Ishikawa (cell line): ENCODE results near the gene LRFN3.

ENCODE experiments used
- EGR1 ChIP-seq: IDR thresholded peaks from 2 replicates; pipeline ENCODE4 v1.6.1; 2012
- EP300 ChIP-seq: IDR thresholded peaks from 2 replicates; pipeline ENCODE4 v1.6.1; 2012; ENCODE audit warnings: borderline replicate concordance
- RAD21 ChIP-seq: IDR thresholded peaks from 2 replicates; pipeline ENCODE4 v1.6.1; 2012; ENCODE audit warnings: low read depth
- TAF1 ChIP-seq: IDR thresholded peaks from 2 replicates; pipeline ENCODE4 v1.6.1; 2012; ENCODE audit warnings: low read depth, mild to moderate bottlenecking
- TCF12 ChIP-seq: IDR thresholded peaks from 2 replicates; pipeline ENCODE4 v1.6.1; 2012; ENCODE audit warnings: low read depth
- YY1 ChIP-seq: IDR thresholded peaks from 2 replicates; pipeline ENCODE4 v1.6.1; 2012; ENCODE audit warnings: low read depth
- ZBTB7A ChIP-seq: IDR thresholded peaks from 2 replicates; pipeline ENCODE4 v1.6.1; 2012; ENCODE audit warnings: low read depth
- TF ChIP-seq, protein P1 (sequence below): IDR thresholded peaks from 2 replicates; pipeline ENCODE4 v1.6.1; 2012; ENCODE audit warnings: low read depth, mild to moderate bottlenecking
- TF ChIP-seq, protein P2 (sequence below): IDR thresholded peaks from 2 replicates; pipeline ENCODE4 v1.6.1; 2012

DNA sequence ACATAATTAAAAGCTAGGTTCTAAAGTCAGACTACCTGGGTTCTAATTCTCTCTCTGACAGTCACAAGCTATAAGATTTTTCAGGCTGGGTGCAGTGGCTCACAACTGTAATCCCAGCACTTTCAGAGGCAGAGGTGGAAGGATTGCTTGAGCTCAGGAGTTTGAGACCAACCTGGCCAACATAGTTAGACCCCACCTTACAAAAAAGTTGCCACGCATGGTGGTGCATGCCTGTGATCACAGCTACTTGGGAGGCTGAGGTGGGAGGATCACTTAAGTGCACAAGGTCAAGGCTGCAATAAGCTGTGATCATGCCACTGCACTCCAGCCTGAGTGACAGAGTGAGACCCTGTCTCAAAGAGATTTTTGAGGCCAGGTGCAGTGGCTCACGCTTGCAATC, 41.8 kb upstream of the LRFN3 start:
- TF ChIP-seq RAD21 (no peak), TCF12 (no peak), YY1 (no peak), ZBTB7A (no peak), TAF1 (no peak), EP300 (no peak), EGR1 (no peak)
- TF ChIP-seq, protein P1, sequence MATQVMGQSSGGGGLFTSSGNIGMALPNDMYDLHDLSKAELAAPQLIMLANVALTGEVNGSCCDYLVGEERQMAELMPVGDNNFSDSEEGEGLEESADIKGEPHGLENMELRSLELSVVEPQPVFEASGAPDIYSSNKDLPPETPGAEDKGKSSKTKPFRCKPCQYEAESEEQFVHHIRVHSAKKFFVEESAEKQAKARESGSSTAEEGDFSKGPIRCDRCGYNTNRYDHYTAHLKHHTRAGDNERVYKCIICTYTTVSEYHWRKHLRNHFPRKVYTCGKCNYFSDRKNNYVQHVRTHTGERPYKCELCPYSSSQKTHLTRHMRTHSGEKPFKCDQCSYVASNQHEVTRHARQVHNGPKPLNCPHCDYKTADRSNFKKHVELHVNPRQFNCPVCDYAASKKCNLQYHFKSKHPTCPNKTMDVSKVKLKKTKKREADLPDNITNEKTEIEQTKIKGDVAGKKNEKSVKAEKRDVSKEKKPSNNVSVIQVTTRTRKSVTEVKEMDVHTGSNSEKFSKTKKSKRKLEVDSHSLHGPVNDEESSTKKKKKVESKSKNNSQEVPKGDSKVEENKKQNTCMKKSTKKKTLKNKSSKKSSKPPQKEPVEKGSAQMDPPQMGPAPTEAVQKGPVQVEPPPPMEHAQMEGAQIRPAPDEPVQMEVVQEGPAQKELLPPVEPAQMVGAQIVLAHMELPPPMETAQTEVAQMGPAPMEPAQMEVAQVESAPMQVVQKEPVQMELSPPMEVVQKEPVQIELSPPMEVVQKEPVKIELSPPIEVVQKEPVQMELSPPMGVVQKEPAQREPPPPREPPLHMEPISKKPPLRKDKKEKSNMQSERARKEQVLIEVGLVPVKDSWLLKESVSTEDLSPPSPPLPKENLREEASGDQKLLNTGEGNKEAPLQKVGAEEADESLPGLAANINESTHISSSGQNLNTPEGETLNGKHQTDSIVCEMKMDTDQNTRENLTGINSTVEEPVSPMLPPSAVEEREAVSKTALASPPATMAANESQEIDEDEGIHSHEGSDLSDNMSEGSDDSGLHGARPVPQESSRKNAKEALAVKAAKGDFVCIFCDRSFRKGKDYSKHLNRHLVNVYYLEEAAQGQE: no peak
- TF ChIP-seq, protein P2, sequence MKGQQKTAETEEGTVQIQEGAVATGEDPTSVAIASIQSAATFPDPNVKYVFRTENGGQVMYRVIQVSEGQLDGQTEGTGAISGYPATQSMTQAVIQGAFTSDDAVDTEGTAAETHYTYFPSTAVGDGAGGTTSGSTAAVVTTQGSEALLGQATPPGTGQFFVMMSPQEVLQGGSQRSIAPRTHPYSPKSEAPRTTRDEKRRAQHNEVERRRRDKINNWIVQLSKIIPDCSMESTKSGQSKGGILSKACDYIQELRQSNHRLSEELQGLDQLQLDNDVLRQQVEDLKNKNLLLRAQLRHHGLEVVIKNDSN: no peak
